ENCODE measurements around the gene MCC.

DNA sequence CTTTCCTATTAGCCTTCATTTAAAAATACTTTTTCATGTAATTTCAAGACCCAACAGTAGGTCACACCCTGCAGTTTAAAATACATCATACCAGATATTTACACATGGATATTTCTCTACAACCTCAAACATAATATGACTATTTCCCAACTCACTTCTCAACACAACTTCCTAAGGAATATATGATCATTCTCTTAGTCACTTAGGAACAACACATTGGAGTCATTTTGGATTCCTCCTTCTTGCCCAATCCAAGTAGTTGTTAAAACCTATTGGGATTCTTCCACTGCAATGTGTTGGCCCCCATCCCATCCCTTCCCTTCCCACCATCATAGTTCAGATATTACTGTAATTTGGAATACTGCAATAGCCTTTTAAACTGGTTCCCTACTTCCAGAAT, 366.2 kb downstream of the MCC start:
- TF ChIP-seq CTCF (IDR thresholded peaks at IDR 0.05) (no peak), POLR2A (IDR thresholded peaks at IDR 0.05) (no peak)
